HEK293 (cell line): ENCODE results near the gene CACNA1H.

Source experiments
- CTCF ChIP-seq: fragments of 450-650 bp; formaldehyde crosslinking; IDR thresholded peaks from 2 replicates; pipeline ENCODE4 v1.5.1; 2016; ENCODE audit warnings: missing biosample characterization, missing genetic modification characterization
- TCF7L2 ChIP-seq: IDR thresholded peaks from 2 replicates; pipeline ENCODE4 v1.6.1; 2011; ENCODE audit warnings: low read depth, mild to moderate bottlenecking, inconsistent platforms, low read length, moderate library complexity, borderline replicate concordance
- YY1 ChIP-seq: fragments of 450-650 bp; formaldehyde crosslinking; IDR thresholded peaks from 2 replicates; pipeline ENCODE4 v1.5.1; 2018; ENCODE audit warnings: missing biosample characterization, missing genetic modification characterization
- ZBTB6 ChIP-seq: fragments of 450-650 bp; formaldehyde crosslinking; IDR thresholded peaks from 2 replicates; pipeline ENCODE4 v1.5.1; 2017; ENCODE audit warnings: missing biosample characterization, missing genetic modification characterization
- ZNF2 ChIP-seq: fragments of 450-650 bp; formaldehyde crosslinking; IDR thresholded peaks from 2 replicates; pipeline ENCODE4 v1.5.1; 2016; ENCODE audit warnings: missing biosample characterization, missing genetic modification characterization
- ZNF274 ChIP-seq, 2 experiments: fragments of 200-500 bp in 1 of 2; fragments of 450-650 bp in 1 of 2; sonication (Bioruptor generic) in 1 of 2; formaldehyde crosslinking in 1 of 2; IDR thresholded peaks; 2 replicates each; pipeline versions ENCODE4 v1.5.1 to v1.6.1; 2014 to 2016; ENCODE audit warnings: borderline replicate concordance in 1 of 2, inconsistent platforms in 1 of 2, low read length in 1 of 2, missing biosample characterization in 1 of 2, missing genetic modification characterization in 1 of 2
- ZNF747 ChIP-seq: fragments of 450-650 bp; formaldehyde crosslinking; IDR thresholded peaks from 2 replicates; pipeline ENCODE4 v1.5.1; 2016; ENCODE audit warnings: missing biosample characterization, missing genetic modification characterization
- ZNF76 ChIP-seq: fragments of 450-650 bp; formaldehyde crosslinking; IDR thresholded peaks from 2 replicates; pipeline ENCODE4; 2016; ENCODE audit warnings: low read depth, missing biosample characterization, missing genetic modification characterization, borderline replicate concordance
- TF ChIP-seq, protein P1 (sequence below): fragments of 450-650 bp; formaldehyde crosslinking; conservative IDR thresholded peaks from 2 replicates; pipeline ENCODE4 v1.5.1; 2016; ENCODE audit warnings: low read depth, missing biosample characterization, missing genetic modification characterization
- TF ChIP-seq, protein P2 (sequence below): fragments of 450-650 bp; formaldehyde crosslinking; IDR thresholded peaks from 2 replicates; pipeline ENCODE4 v1.5.1; 2016; ENCODE audit warnings: missing biosample characterization, missing genetic modification characterization
- TF ChIP-seq, protein P3 (sequence below): fragments of 450-650 bp; formaldehyde crosslinking; IDR thresholded peaks from 2 replicates; pipeline ENCODE4 v1.5.1; 2016; ENCODE audit warnings: missing biosample characterization, missing genetic modification characterization, borderline replicate concordance
- TF ChIP-seq, protein P4 (sequence below): fragments of 450-650 bp; formaldehyde crosslinking; IDR thresholded peaks from 2 replicates; pipeline ENCODE4 v1.5.1; 2016; ENCODE audit warnings: missing biosample characterization, missing genetic modification characterization

GRCh38 chr16:1214719-1215118 lies 61.8 kb downstream of the CACNA1H start:
- TF ChIP-seq, protein P1, sequence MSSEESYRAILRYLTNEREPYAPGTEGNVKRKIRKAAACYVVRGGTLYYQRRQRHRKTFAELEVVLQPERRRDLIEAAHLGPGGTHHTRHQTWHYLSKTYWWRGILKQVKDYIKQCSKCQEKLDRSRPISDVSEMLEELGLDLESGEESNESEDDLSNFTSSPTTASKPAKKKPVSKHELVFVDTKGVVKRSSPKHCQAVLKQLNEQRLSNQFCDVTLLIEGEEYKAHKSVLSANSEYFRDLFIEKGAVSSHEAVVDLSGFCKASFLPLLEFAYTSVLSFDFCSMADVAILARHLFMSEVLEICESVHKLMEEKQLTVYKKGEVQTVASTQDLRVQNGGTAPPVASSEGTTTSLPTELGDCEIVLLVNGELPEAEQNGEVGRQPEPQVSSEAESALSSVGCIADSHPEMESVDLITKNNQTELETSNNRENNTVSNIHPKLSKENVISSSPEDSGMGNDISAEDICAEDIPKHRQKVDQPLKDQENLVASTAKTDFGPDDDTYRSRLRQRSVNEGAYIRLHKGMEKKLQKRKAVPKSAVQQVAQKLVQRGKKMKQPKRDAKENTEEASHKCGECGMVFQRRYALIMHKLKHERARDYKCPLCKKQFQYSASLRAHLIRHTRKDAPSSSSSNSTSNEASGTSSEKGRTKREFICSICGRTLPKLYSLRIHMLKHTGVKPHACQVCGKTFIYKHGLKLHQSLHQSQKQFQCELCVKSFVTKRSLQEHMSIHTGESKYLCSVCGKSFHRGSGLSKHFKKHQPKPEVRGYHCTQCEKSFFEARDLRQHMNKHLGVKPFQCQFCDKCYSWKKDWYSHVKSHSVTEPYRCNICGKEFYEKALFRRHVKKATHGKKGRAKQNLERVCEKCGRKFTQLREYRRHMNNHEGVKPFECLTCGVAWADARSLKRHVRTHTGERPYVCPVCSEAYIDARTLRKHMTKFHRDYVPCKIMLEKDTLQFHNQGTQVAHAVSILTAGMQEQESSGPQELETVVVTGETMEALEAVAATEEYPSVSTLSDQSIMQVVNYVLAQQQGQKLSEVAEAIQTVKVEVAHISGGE = no peak
- no peak for TF ChIP-seq CTCF (tag by site-specific recombination)
- no peak for TF ChIP-seq ZNF274 (IDR thresholded peaks at IDR 0.05; ENCODE audit: low read length)
- TF ChIP-seq ZNF274 (tag by site-specific recombination; IDR thresholded peaks at IDR 0.05; ENCODE audit: borderline replicate concordance) = no peak
- TF ChIP-seq YY1 (tag by site-specific recombination) = no peak
- TF ChIP-seq, protein P2, sequence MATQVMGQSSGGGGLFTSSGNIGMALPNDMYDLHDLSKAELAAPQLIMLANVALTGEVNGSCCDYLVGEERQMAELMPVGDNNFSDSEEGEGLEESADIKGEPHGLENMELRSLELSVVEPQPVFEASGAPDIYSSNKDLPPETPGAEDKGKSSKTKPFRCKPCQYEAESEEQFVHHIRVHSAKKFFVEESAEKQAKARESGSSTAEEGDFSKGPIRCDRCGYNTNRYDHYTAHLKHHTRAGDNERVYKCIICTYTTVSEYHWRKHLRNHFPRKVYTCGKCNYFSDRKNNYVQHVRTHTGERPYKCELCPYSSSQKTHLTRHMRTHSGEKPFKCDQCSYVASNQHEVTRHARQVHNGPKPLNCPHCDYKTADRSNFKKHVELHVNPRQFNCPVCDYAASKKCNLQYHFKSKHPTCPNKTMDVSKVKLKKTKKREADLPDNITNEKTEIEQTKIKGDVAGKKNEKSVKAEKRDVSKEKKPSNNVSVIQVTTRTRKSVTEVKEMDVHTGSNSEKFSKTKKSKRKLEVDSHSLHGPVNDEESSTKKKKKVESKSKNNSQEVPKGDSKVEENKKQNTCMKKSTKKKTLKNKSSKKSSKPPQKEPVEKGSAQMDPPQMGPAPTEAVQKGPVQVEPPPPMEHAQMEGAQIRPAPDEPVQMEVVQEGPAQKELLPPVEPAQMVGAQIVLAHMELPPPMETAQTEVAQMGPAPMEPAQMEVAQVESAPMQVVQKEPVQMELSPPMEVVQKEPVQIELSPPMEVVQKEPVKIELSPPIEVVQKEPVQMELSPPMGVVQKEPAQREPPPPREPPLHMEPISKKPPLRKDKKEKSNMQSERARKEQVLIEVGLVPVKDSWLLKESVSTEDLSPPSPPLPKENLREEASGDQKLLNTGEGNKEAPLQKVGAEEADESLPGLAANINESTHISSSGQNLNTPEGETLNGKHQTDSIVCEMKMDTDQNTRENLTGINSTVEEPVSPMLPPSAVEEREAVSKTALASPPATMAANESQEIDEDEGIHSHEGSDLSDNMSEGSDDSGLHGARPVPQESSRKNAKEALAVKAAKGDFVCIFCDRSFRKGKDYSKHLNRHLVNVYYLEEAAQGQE (tag by site-specific recombination) = no peak
- TF ChIP-seq, protein P3, sequence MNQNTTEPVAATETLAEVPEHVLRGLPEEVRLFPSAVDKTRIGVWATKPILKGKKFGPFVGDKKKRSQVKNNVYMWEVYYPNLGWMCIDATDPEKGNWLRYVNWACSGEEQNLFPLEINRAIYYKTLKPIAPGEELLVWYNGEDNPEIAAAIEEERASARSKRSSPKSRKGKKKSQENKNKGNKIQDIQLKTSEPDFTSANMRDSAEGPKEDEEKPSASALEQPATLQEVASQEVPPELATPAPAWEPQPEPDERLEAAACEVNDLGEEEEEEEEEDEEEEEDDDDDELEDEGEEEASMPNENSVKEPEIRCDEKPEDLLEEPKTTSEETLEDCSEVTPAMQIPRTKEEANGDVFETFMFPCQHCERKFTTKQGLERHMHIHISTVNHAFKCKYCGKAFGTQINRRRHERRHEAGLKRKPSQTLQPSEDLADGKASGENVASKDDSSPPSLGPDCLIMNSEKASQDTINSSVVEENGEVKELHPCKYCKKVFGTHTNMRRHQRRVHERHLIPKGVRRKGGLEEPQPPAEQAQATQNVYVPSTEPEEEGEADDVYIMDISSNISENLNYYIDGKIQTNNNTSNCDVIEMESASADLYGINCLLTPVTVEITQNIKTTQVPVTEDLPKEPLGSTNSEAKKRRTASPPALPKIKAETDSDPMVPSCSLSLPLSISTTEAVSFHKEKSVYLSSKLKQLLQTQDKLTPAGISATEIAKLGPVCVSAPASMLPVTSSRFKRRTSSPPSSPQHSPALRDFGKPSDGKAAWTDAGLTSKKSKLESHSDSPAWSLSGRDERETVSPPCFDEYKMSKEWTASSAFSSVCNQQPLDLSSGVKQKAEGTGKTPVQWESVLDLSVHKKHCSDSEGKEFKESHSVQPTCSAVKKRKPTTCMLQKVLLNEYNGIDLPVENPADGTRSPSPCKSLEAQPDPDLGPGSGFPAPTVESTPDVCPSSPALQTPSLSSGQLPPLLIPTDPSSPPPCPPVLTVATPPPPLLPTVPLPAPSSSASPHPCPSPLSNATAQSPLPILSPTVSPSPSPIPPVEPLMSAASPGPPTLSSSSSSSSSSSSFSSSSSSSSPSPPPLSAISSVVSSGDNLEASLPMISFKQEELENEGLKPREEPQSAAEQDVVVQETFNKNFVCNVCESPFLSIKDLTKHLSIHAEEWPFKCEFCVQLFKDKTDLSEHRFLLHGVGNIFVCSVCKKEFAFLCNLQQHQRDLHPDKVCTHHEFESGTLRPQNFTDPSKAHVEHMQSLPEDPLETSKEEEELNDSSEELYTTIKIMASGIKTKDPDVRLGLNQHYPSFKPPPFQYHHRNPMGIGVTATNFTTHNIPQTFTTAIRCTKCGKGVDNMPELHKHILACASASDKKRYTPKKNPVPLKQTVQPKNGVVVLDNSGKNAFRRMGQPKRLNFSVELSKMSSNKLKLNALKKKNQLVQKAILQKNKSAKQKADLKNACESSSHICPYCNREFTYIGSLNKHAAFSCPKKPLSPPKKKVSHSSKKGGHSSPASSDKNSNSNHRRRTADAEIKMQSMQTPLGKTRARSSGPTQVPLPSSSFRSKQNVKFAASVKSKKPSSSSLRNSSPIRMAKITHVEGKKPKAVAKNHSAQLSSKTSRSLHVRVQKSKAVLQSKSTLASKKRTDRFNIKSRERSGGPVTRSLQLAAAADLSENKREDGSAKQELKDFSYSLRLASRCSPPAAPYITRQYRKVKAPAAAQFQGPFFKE (tag by site-specific recombination) = no peak
- no peak for TF ChIP-seq ZNF2
- no peak for TF ChIP-seq ZNF76 (tag by site-specific recombination)
- TF ChIP-seq, protein P4, sequence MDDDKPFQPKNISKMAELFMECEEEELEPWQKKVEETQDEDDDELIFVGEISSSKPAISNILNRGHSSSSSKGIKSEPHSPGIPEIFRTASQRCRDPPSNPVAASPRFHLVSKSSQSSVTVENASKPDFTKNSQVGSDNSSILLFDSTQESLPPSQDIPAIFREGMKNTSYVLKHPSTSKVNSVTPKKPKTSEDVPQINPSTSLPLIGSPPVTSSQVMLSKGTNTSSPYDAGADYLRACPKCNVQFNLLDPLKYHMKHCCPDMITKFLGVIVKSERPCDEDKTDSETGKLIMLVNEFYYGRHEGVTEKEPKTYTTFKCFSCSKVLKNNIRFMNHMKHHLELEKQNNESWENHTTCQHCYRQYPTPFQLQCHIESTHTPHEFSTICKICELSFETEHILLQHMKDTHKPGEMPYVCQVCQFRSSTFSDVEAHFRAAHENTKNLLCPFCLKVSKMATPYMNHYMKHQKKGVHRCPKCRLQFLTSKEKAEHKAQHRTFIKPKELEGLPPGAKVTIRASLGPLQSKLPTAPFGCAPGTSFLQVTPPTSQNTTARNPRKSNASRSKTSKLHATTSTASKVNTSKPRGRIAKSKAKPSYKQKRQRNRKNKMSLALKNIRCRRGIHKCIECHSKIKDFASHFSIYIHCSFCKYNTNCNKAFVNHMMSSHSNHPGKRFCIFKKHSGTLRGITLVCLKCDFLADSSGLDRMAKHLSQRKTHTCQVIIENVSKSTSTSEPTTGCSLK = no peak
- no peak for TF ChIP-seq TCF7L2
- no peak for TF ChIP-seq ZBTB6 (tag by site-specific recombination)
- no peak for TF ChIP-seq ZNF747 (tag by site-specific recombination)
